HG02840 (cell line): ENCODE measurements around the gene POLN.

Source experiments
- ATAC-seq: cut with Tn5 transposase; IDR thresholded peaks from one replicate; pipeline ENCODE4 v1.9.1; 2021; ENCODE audit warnings: mild to moderate bottlenecking, moderate library complexity, moderate number of reproducible peaks; ENCODE audit not compliant: unreplicated experiment, low FRiP score

Gene POLN

GRCh38 chr4:2075171-2075986 lies 166.5 kb downstream of the POLN start:
- no peak for ATAC-seq

DNA sequence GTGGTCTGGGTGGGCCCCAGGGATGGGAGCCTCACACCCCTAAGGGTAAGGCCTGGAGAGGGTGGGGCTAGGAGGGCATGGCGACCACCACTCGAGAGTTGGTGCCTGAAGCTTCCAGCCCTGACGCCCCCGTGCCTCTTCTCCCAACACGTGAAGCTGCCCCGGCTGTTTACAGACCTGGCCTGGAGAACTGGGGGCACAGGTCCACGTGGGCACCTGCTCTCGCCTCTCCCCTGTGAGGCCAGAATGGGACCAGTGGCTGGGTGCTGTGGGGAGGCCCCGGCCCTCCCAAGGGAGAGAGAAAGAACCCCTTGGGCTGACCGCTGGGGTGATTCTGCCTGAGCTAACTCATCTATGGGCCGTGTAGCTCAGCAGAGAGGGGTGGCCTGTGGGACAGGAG lies 167.3 kb downstream of the POLN start:
- no peak for ATAC-seq

- no peak for ATAC-seq
Measured at GRCh38 chr4:2073808-2074481, 168.0 kb downstream of the POLN start.

GRCh38 chr4:2072971-2073807 lies 168.7 kb downstream of the POLN start:
- ATAC-seq: no peak

- ATAC-seq: no peak
Measured at GRCh38 chr4:2071912-2072867, 169.7 kb downstream of the POLN start.

DNA sequence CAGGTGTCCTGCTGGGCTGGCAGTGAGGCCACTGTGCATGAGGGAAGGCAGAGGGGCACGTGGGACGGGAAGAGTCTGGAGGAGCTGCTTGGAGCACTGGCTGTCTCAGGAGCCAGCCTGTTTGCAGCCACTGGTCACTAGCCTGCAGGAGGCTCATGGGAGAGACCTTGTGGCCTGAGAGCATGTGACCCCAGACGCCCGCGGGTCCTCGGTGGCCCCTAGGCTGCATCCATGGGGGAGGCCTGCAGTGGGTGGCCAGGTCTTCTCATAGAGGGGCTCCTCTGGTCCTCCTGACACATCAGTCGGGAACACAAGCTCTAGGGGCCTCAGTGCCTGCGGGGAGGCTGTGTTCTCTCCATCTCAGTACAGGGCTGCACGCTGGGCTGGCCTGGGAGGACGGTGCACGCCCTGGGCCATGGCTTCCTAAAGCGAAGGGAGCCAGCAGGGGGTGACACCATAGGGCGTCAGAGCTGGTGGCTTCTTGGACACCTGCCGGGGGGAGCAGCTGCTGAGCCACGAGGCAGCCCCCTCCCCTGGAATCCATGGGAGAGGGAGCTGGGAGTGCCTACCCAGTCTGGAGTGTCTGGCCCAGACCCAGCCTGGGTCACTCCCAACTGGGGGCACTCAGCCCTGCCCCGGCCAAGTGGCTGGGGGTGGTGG lies 170.5 kb downstream of the POLN start:
- ATAC-seq: no peak

- no peak for ATAC-seq
Measured at GRCh38 chr4:2070421-2071251, 171.3 kb downstream of the POLN start.

- ATAC-seq: no peak
Measured at GRCh38 chr4:2069986-2070385, 171.9 kb downstream of the POLN start.

GRCh38 chr4:2069161-2069971 lies 172.6 kb downstream of the POLN start:
- ATAC-seq: no peak

GRCh38 chr4:2068566-2068965 lies 173.4 kb downstream of the POLN start:
- no peak for ATAC-seq

- ATAC-seq: no peak
Measured at GRCh38 chr4:2068198-2068470, 173.8 kb downstream of the POLN start.

GRCh38 chr4:2067446-2068197 lies 174.3 kb downstream of the POLN start:
- ATAC-seq: no peak

- no peak for ATAC-seq
Measured at GRCh38 chr4:2066571-2067445, 175.1 kb downstream of the POLN start.

- no peak for ATAC-seq
Measured at GRCh38 chr4:2066011-2066551, 175.8 kb downstream of the POLN start.

DNA sequence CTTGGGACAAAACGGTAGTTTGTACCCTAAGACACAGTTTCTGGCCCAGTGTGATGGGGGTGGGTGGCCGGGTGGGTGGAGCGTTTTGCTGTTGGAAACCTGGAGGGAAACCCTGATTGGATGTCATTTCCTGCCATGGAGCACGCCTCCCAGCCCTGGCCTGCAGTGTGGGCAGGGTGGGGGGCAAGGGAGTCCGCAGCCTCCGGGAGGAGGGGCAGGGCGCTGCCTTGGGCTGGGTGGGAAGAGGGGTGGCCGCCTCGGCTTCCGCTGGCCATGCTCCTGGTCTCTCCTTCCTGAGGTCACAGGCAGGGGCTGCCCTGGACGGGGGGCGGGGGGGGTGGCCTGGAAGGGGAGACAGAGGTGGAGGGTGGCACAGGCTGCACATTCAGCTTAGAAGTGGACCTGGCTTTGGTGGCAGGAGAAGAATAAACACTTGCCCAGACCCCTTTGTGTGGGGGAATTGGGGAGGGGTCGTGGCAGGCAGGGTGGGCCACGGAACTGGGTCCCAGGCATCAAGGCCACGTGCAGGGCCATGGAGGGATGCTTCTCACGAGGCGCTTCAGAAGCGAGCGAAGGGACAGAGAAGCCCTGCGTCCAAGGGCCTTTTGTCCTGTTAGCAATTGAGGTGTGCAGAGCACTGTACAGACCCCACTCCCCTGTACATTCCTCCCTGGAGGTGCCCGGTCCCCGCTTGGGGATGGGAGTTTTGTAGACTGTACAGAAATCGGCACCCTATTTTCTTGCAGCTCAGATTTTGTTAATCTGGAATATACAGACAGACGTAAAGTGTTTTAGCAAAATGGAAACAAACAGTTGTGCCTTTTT lies 176.6 kb downstream of the POLN start:
- no peak for ATAC-seq
